NCI-H526 (cell line): ENCODE results near the gene KLF5.
"Not testable (repeated sequence)": the region's sequence is repeated elsewhere in the genome, so short reads cannot be mapped to it uniquely, and the experiment has no call there.

Source experiments
- DNase-seq, 2 experiments: peaks; one replicate each; lab custom pipeline; 2025; lab: John Stamatoyannopoulos, UW

KLF5 gene

GRCh38 chr13:73058736-73059459 lies at the start of gene KLF5:
KLF5 (plus strand) TSS chr13:73059005; CDS start chr13:73059328, 323 bp downstream.
- DNase-seq = peak; percentile 96 to 100

GRCh38 chr13:73011751-73012150 lies 47.1 kb upstream of the KLF5 start:
- DNase-seq = no peak

- no peak for DNase-seq
Measured at GRCh38 chr13:73015805-73016204, 43.0 kb upstream of the KLF5 start.

GRCh38 chr13:73018336-73018735 lies 40.5 kb upstream of the KLF5 start:
- DNase-seq = no peak

GRCh38 chr13:73025217-73026012 lies 33.4 kb upstream of the KLF5 start:
- no peak for DNase-seq

- no peak for DNase-seq
Measured at GRCh38 chr13:73034901-73035300, 23.9 kb upstream of the KLF5 start.

- no peak for DNase-seq
Measured at GRCh38 chr13:73035660-73036059, 23.1 kb upstream of the KLF5 start.

- DNase-seq = no peak
Measured at GRCh38 chr13:73036566-73036965, 22.2 kb upstream of the KLF5 start.

GRCh38 chr13:73038064-73038463 lies 20.7 kb upstream of the KLF5 start:
- DNase-seq = peak in 1 of 2 experiments; percentile 21

GRCh38 chr13:73039201-73040108 lies 19.4 kb upstream of the KLF5 start:
- DNase-seq = peak in 1 of 2 experiments; percentile 49

- DNase-seq = peak; percentile 91 to 96
Measured at GRCh38 chr13:73040484-73040883, 18.3 kb upstream of the KLF5 start.

- DNase-seq = peak; percentile 79 to 86
Measured at GRCh38 chr13:73040968-73041596, 17.7 kb upstream of the KLF5 start.

GRCh38 chr13:73045031-73045430 lies 13.8 kb upstream of the KLF5 start:
- DNase-seq = peak in 1 of 2 experiments; percentile 94

- DNase-seq = not testable (repeated sequence)
Measured at GRCh38 chr13:73048615-73049014, 10.2 kb upstream of the KLF5 start.

GRCh38 chr13:73054712-73055111 lies 4.1 kb upstream of the KLF5 start:
- DNase-seq = no peak

- no peak for DNase-seq
Measured at GRCh38 chr13:73055813-73056564, 2.8 kb upstream of the KLF5 start.

- DNase-seq = no peak
Measured at GRCh38 chr13:73056565-73056962, 2.2 kb upstream of the KLF5 start.

- no peak for DNase-seq
Measured at GRCh38 chr13:73057284-73058063, 1.3 kb upstream of the KLF5 start.

GRCh38 chr13:73058064-73058313 lies 816 bp upstream of the KLF5 start:
- no peak for DNase-seq

- DNase-seq = peak in 1 of 2 experiments; percentile 72
Measured at GRCh38 chr13:73058432-73058735, 421 bp upstream of the KLF5 start.
